Suprapubic skin (tissue), 3 donors: ENCODE results near the gene CERS6.

Experiments
- POLR2A ChIP-seq, 2 donors: fragments of 450-650 bp; IDR thresholded peaks; one replicate each; pipeline ENCODE4 v1.6.1; 2017; ENCODE audit warnings: antibody characterized with exemption in 2 of 2, mild to moderate bottlenecking in 2 of 2, moderate library complexity in 2 of 2
- TF ChIP-seq, protein P1 (sequence below), 2 donors: fragments of 200-600 bp in 1 of 2; fragments of 450-650 bp in 1 of 2; sonication (generic) in 1 of 2; IDR thresholded peaks; one replicate each; pipeline ENCODE4 v1.5.1; 2016 to 2019; ENCODE audit warnings: antibody characterized with exemption in 2 of 2, mild to moderate bottlenecking in 1 of 2, moderate library complexity in 1 of 2

DNA sequence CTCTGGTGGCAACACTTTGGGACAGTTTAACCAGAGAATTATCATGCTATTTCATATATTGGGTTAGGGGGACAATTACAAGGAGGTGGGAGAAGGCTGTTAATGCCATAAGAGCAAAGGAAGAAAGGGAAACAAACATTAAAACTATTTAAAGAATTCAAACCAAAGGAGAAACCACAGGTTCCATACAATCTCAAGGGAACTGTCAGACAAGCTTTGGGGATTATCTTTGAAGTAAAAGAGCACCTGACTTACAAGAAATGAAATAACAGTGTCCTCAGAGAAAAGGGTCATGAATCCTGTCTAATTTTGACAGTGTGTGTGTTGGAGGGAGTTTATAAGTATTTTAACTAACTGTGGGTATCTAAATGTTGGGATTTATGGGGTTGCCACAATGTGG is 44.4 kb downstream of the CERS6 start:
- no peak for TF ChIP-seq POLR2A (IDR thresholded peaks at IDR 0.05)
- TF ChIP-seq, protein P1, sequence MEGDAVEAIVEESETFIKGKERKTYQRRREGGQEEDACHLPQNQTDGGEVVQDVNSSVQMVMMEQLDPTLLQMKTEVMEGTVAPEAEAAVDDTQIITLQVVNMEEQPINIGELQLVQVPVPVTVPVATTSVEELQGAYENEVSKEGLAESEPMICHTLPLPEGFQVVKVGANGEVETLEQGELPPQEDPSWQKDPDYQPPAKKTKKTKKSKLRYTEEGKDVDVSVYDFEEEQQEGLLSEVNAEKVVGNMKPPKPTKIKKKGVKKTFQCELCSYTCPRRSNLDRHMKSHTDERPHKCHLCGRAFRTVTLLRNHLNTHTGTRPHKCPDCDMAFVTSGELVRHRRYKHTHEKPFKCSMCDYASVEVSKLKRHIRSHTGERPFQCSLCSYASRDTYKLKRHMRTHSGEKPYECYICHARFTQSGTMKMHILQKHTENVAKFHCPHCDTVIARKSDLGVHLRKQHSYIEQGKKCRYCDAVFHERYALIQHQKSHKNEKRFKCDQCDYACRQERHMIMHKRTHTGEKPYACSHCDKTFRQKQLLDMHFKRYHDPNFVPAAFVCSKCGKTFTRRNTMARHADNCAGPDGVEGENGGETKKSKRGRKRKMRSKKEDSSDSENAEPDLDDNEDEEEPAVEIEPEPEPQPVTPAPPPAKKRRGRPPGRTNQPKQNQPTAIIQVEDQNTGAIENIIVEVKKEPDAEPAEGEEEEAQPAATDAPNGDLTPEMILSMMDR (IDR thresholded peaks at IDR 0.05) = no peak
